Activated CD4-positive, alpha-beta T cell treated with anti-CD3 and anti-CD28 coated beads, Interleukin-2, amount 50 U/mL, for 24 hours (primary cell): ENCODE measurements around the gene KCNQ1.

Experiments
- DNase-seq, 2 donors: peaks; one replicate each; pipeline ENCODE4 v3.0.0-alpha.2; 2020; ENCODE audit warnings: low read depth in 1 of 2, low spot score in 1 of 2

Gene KCNQ1

GRCh38 chr11:2564588-2565425, 120.0 kb downstream of the KCNQ1 start:
- no peak for DNase-seq

GRCh38 chr11:2565447-2566222, 120.8 kb downstream of the KCNQ1 start:
- no peak for DNase-seq

- no peak for DNase-seq
Measured at GRCh38 chr11:2566223-2567025, 121.6 kb downstream of the KCNQ1 start.

DNA sequence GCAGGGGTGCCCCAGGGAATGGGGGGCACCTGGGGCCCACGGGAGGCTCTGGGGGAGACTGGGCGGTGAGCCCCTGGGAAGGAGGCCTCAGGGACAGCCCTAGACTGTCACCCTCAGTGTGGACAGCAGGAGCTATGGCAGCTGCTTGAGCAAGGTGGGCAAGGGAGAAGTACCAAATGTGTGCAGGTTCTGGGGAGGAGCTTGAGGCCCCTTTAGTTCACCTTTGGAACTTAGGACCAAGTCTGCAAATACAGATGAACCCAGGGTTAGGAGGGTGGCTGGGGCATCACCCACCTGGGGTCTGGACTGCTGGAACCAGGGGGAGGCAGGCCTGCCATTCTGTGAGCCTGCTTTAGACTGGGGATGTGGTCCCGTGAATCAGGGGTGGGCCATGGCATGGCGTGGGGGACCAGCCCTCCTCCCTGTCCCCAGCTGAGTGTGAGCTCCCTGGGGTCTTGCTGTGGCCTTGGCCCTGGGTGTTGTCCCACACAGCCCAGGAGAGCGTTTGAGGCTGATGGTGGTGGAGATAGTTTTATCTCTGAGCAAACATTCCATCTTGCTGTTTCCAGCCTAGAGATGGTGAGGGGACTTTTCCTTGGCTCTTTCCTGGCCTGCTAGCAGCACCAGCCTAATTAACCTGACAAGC, 122.3 kb downstream of the KCNQ1 start:
- DNase-seq: no peak

- no peak for DNase-seq
Measured at GRCh38 chr11:2569321-2569721, 124.5 kb downstream of the KCNQ1 start.

GRCh38 chr11:2569731-2570210, 125.0 kb downstream of the KCNQ1 start:
- no peak for DNase-seq

DNA sequence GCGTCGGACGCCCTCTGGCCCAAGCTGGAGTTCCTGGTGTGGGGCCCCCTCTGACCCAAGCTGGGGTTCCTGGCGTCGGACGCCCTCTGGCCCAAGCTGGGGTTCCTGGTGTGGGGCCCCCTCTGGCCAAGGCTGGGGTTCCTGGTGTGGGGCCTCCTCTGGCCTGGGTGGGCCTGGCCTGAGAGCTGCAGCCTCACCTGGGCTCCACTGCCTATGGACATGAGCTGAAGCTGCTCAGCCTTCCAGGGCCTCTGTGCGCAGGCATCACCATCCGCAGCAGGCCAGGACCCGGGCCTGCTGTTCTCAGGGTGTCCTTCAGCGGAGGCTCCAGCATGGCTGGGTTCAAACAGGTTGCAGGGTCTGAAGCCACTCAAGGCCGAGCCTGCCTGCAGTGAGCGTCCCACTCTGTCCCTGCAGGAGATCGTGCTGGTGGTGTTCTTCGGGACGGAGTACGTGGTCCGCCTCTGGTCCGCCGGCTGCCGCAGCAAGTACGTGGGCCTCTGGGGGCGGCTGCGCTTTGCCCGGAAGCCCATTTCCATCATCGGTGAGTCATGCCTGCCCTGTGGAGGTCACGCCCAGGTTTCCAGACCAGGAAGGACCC, 125.5 kb downstream of the KCNQ1 start:
- no peak for DNase-seq

DNA sequence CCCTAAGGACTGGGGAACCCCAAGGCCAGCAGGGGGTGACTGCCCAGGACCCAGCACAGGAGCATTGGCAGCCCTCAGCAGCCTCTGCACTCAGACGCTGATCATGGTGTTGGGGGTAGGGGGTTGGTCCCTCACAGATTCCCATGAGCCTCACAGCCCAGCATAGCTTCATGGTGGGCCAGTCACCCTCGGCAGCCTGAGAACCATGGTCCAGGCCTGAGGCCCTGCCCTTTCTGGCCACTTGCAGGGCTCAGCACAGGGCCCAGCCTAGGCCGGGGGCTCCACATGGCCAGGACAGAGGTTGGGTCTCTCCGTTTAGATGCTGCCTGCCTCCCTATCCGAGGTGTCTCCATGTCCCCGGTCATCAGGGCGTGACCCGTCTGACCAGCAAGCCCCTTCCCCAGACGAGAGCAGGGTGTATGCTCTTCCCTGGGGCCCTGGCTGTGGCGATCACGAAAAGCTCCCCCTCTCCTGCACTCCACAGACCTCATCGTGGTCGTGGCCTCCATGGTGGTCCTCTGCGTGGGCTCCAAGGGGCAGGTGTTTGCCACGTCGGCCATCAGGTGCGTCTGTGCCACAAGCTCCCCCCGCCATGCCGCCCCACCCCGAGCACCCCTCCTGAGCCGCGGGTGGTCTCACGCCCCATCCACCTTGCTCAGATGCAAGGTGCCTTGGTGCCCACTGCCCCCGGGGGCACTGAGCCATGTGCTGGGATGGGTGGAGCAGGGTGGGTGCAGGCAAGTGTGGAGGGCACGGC, 126.2 kb downstream of the KCNQ1 start:
- no peak for DNase-seq

- DNase-seq: no peak
Measured at GRCh38 chr11:2571598-2572281, 126.9 kb downstream of the KCNQ1 start.

GRCh38 chr11:2572491-2573239, 127.9 kb downstream of the KCNQ1 start:
- DNase-seq: no peak

- no peak for DNase-seq
Measured at GRCh38 chr11:2573240-2574042, 128.6 kb downstream of the KCNQ1 start.

GRCh38 chr11:2574043-2574552, 129.3 kb downstream of the KCNQ1 start:
- no peak for DNase-seq

GRCh38 chr11:2574553-2575535, 130.0 kb downstream of the KCNQ1 start:
- DNase-seq: no peak

GRCh38 chr11:2575591-2576051, 130.8 kb downstream of the KCNQ1 start:
- DNase-seq: no peak

GRCh38 chr11:2576111-2576510, 131.3 kb downstream of the KCNQ1 start:
- no peak for DNase-seq

DNA sequence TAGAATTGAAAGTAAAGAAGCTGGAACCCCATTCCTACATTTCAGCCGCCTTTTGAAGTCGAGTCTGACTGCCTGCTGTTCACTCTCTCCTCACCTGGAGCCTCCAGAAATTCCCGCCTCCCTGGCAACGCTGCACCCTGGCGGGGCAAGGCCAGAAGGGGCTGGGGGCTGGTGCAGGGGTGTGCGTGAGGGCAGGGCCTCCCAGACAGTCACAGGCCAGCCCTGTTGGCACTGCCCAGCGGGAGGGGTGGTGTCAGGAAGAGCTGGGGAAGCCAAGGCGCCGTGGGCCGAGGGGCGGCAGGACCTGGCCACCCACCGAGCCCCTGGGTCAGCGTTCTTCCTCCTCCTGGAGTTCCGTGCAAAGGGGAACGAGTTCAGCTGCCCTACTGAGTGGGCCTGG, 131.7 kb downstream of the KCNQ1 start:
- no peak for DNase-seq
